RWPE1 (cell line): ENCODE measurements around the gene RBFOX2.

Source experiments
- CTCF ChIA-PET: fragments of 350-600 bp; sonication (Branson Sonifier 250); formaldehyde crosslinking; extraction: SDS; loops from one replicate; lab custom pipeline; 2021; lab: Yijun Ruan, JAX
- POLR2A ChIA-PET: fragments of 400-600 bp; formaldehyde crosslinking; extraction: SDS; loops from one replicate; lab custom pipeline; 2020; ENCODE audit warnings: antibody characterized with exemption; ENCODE audit not compliant: low non-redundant PET; lab: Yijun Ruan, JAX
- DNase-seq: peaks from one replicate; pipeline ENCODE4 v3.0.0; 2012; ENCODE audit warnings: low spot score
- H3K27ac ChIP-seq: fragments of 450-650 bp; 2 replicates; pipeline ENCODE4 v1.5.1; 2017
- TF ChIP-seq, protein P1 (sequence below): fragments of 450-650 bp; conservative IDR thresholded peaks from 2 replicates; pipeline ENCODE4 v1.5.1; 2017; ENCODE audit warnings: low read depth, mild to moderate bottlenecking

RBFOX2 gene

DNA sequence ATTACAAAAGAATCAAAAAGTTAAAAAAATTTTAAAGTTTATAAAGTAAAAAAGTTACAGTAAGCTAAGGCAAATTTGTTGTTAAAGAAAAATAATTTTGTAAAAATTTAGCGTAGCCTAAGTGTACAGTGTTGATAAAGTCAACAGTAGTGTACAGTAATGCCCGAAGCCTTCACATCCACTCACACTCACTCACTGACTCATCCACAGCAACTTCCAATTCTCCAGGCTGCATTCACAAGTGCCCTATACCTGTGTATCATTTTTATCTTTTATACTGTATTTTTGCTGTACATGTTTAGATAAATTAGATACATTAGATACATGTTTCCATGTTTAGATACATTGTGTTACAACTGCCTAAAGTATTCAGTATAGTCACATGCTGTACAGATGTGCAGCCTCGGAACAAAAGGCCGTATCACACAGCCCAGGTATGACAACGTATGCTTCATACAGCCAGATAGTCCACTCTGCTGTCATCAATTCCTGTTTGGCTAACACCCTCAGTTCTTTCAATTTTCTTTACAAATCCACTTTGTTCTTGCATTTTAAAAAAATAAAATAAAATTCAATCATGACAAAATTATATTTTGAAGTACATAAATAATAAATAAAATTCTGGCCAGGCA is 80.7 kb downstream of the RBFOX2 start:
- TF ChIP-seq, protein P1, sequence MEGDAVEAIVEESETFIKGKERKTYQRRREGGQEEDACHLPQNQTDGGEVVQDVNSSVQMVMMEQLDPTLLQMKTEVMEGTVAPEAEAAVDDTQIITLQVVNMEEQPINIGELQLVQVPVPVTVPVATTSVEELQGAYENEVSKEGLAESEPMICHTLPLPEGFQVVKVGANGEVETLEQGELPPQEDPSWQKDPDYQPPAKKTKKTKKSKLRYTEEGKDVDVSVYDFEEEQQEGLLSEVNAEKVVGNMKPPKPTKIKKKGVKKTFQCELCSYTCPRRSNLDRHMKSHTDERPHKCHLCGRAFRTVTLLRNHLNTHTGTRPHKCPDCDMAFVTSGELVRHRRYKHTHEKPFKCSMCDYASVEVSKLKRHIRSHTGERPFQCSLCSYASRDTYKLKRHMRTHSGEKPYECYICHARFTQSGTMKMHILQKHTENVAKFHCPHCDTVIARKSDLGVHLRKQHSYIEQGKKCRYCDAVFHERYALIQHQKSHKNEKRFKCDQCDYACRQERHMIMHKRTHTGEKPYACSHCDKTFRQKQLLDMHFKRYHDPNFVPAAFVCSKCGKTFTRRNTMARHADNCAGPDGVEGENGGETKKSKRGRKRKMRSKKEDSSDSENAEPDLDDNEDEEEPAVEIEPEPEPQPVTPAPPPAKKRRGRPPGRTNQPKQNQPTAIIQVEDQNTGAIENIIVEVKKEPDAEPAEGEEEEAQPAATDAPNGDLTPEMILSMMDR = no peak
- ChIA-PET CTCF (no interaction called here), POLR2A (no interaction called here)
- H3K27ac ChIP-seq = no peak overlapping the region
- no peak for DNase-seq

GRCh38 chr22:35944458-35944857 is 84.2 kb downstream of the RBFOX2 start:
- POLR2A ChIA-PET = no interaction called here
- CTCF ChIA-PET = no interaction called here
- no peak for DNase-seq
- H3K27ac ChIP-seq = no peak overlapping the region
- TF ChIP-seq, protein P1 = no peak

- TF ChIP-seq, protein P1 = no peak
- ChIA-PET POLR2A (no interaction called here), CTCF (interaction anchor here (0.6 kb wide), 1 partner anchor 125 kb away, joined by 3 read pairs; no protein-coding TSS in a partner anchor)
- H3K27ac ChIP-seq = no peak overlapping the region
- no peak for DNase-seq
Observed at GRCh38 chr22:35940166-35940565, 88.5 kb downstream of the RBFOX2 start.

GRCh38 chr22:35938226-35938625 is 90.4 kb downstream of the RBFOX2 start:
- ChIA-PET CTCF (no interaction called here), POLR2A (no interaction called here)
- no peak overlapping the region for H3K27ac ChIP-seq
- TF ChIP-seq, protein P1 = no peak
- no peak for DNase-seq

DNA sequence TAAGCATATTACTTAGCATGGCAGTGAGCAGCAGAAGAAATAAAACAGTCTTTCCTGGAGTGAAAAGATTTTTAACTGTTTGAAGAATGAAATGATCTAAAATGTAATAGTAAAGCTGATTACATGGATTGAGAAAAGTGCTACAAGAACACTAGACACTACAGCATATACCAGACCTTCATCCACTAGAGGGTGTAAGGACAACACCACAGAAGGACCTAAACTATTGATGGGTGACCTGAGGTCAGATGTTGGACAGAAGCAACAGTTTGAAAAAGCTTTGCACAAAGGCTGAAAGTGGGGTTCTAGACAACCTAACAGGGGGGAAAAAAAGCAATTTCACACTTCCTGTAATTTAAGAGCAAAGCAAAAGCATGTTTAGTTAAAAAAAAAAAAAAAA is 97.7 kb downstream of the RBFOX2 start:
- ChIA-PET CTCF (interaction anchor here (0.5 to 2.7 kb wide), 7 partner anchors 36 to 629 kb away, joined by 3 to 17 read pairs (median 4); no protein-coding TSS in a partner anchor), POLR2A (interaction anchor here (0.7 kb wide), 1 partner anchor 133 kb away, joined by 6 read pairs; no protein-coding TSS in a partner anchor)
- no peak overlapping the region for H3K27ac ChIP-seq
- TF ChIP-seq, protein P1 = peak; percentile 46
- peak; percentile 34 for DNase-seq

GRCh38 chr22:35928285-35928798 is 100.3 kb downstream of the RBFOX2 start:
- H3K27ac ChIP-seq = no peak overlapping the region
- DNase-seq = no peak
- CTCF ChIA-PET = interaction anchor here (1.5 kb wide), 1 partner anchor 138 kb away, joined by 3 read pairs; no protein-coding TSS in a partner anchor
- TF ChIP-seq, protein P1 = no peak
- POLR2A ChIA-PET = no interaction called here
